Neuronal stem cell (in vitro differentiated cells): Measurements from ENCODE around the gene SLMAP.

ENCODE experiments used
- DNase-seq: peaks from one replicate; pipeline ENCODE4 v3.0.0-alpha.2; 2013; ENCODE audit warnings: low spot score
- H2AFZ ChIP-seq: one replicate; pipeline ENCODE4 v1.6.1; 2013; ENCODE audit warnings: mild to moderate bottlenecking, low read length, inconsistent platforms
- H2AK5ac ChIP-seq: 2 replicates; pipeline ENCODE4 v1.6.1; 2013; ENCODE audit warnings: low read depth, mild to moderate bottlenecking, inconsistent platforms, low read length, moderate library complexity, mixed read lengths
- H2BK120ac ChIP-seq: 2 replicates; pipeline ENCODE4 v1.6.1; 2013; ENCODE audit warnings: low read depth, mild to moderate bottlenecking, inconsistent platforms, low read length, moderate library complexity, mixed read lengths
- H2BK12ac ChIP-seq: one replicate; pipeline ENCODE4 v1.6.1; 2013; ENCODE audit warnings: low read length, inconsistent platforms
- H2BK15ac ChIP-seq: 2 replicates; pipeline ENCODE4 v1.6.1; 2013; ENCODE audit warnings: mild to moderate bottlenecking, low read length, inconsistent platforms, mixed read lengths
- H2BK5ac ChIP-seq: one replicate; pipeline ENCODE4 v1.6.1; 2013; ENCODE audit warnings: inconsistent platforms, mild to moderate bottlenecking, low read length, moderate library complexity
- H3K14ac ChIP-seq: one replicate; pipeline ENCODE4 v1.6.1; 2013; ENCODE audit warnings: low read length, inconsistent platforms
- H3K18ac ChIP-seq: 2 replicates; pipeline ENCODE4 v1.6.1; 2013; ENCODE audit warnings: low read length, inconsistent platforms
- H3K23ac ChIP-seq: 2 replicates; pipeline ENCODE4 v1.6.1; 2013; ENCODE audit warnings: low read depth, mild to moderate bottlenecking, mixed read lengths, low read length, inconsistent platforms; ENCODE audit not compliant: poor library complexity
- H3K27ac ChIP-seq: replicated peaks from 3 replicates; pipeline ENCODE4 v1.5.1; 2013; ENCODE audit warnings: low read length, inconsistent platforms
- H3K27me3 ChIP-seq, 3 experiments: 2 replicates each; pipeline ENCODE4 v1.6.1; 2013; ENCODE audit warnings: low read length in 3 of 3, mild to moderate bottlenecking in 2 of 3, inconsistent platforms in 1 of 3, low read depth in 1 of 3, mixed read lengths in 1 of 3, moderate library complexity in 1 of 3; ENCODE audit not compliant: control insufficient read depth in 3 of 3, insufficient read depth in 3 of 3
- H3K36me3 ChIP-seq, 2 donors: replicated peaks in 1 of 2; 2 replicates each; pipeline ENCODE4 v1.6.1; 2013; ENCODE audit warnings: low read length in 2 of 2; ENCODE audit not compliant: control insufficient read depth in 2 of 2, insufficient read depth in 2 of 2
- H3K4ac ChIP-seq: 2 replicates; pipeline ENCODE4 v1.6.1; 2013; ENCODE audit warnings: inconsistent platforms, mild to moderate bottlenecking, low read length, moderate library complexity
- H3K4me1 ChIP-seq, 2 donors: 1 replicate in 1 of 2; 2 replicates in 1 of 2; pipeline ENCODE4 v1.6.1; 2013; ENCODE audit warnings: low read length in 2 of 2, low read depth in 1 of 2; ENCODE audit not compliant: control insufficient read depth in 2 of 2, insufficient read depth in 1 of 2
- H3K4me2 ChIP-seq: one replicate; pipeline ENCODE4 v1.6.1; 2013; ENCODE audit warnings: mild to moderate bottlenecking, low read length, inconsistent platforms; ENCODE audit not compliant: insufficient read depth, poor library complexity, severe bottlenecking
- H3K4me3 ChIP-seq, 2 donors: 2 replicates each; pipeline ENCODE4 v1.5.1; 2013; ENCODE audit warnings: low read length in 2 of 2, mild to moderate bottlenecking in 2 of 2, inconsistent platforms in 1 of 2, moderate library complexity in 1 of 2
- H3K79me1 ChIP-seq: one replicate; pipeline ENCODE4 v1.6.1; 2013; ENCODE audit warnings: low read depth, mild to moderate bottlenecking, inconsistent platforms, low read length, moderate library complexity
- H3K9ac ChIP-seq: one replicate; pipeline ENCODE4 v1.6.1; 2013; ENCODE audit warnings: mild to moderate bottlenecking, low read depth, low read length, inconsistent platforms; ENCODE audit not compliant: poor library complexity
- H3K9me3 ChIP-seq, 2 donors: replicated peaks in 1 of 2; 2 replicates each; pipeline versions ENCODE3 to v1.6.1; 2013; ENCODE audit warnings: low read length in 2 of 2, mild to moderate bottlenecking in 2 of 2, inconsistent platforms in 1 of 2, low read depth in 1 of 2, mixed read lengths in 1 of 2, moderate library complexity in 1 of 2; ENCODE audit not compliant: control insufficient read depth in 2 of 2, insufficient read depth in 1 of 2
- H4K8ac ChIP-seq: one replicate; pipeline ENCODE4 v1.6.1; 2013; ENCODE audit warnings: low read depth, mild to moderate bottlenecking, inconsistent platforms, low read length, moderate library complexity
- H4K91ac ChIP-seq: one replicate; pipeline ENCODE4 v1.6.1; 2013; ENCODE audit warnings: low read length, low read depth, mild to moderate bottlenecking, inconsistent platforms; ENCODE audit not compliant: poor library complexity
- WGBS, 2 donors: extraction: QIAGEN DNeasy Blood & Tissue Kit; methylation state at CpG; one replicate each; pipeline ENCODE4 v1.1.7; 2013; ENCODE audit warnings: missing lambda C conversion rate in 2 of 2, mixed read lengths in 1 of 2; ENCODE audit not compliant: insufficient read length in 2 of 2, insufficient replicate concordance in 1 of 2; ENCODE audit errors: extremely low coverage in 2 of 2; 5-methylcytosine and 5-hydroxymethylcytosine counted together

SLMAP gene

DNA sequence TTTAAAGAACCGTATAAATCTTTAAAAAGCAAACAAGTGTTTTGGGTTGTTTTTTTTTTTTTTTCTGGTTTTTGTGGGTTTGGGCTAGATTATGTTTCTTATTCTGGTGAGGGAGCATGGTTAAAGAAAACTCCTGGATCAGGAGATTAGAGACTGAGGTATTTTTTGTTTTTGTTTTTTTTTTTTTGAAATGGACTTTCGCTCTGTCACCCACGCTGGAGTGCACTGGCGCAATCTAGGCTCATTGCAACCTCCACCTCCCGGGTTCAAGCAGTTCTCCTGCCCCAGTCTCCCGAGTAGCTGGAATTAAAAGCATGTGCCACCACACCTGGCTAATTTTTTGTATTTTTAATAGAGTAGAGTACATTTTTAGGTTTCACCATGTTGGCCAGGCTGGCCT, 95.2 kb downstream of the SLMAP start:
- Histone ChIP-seq H3K18ac (no peak overlapping the region), H2BK120ac (no peak overlapping the region), H4K91ac (no peak overlapping the region), H3K27ac (no peak overlapping the region), H2BK12ac (no peak overlapping the region), H3K36me3 (no peaks in the 10 kb centered on the region), H3K23ac (no peak overlapping the region), H4K8ac (no peak overlapping the region), H3K4ac (no peak overlapping the region), H3K9me3 (no peaks in the 10 kb centered on the region), H2AK5ac (no peak overlapping the region), H2BK15ac (no peak overlapping the region), H3K4me2 (no peak overlapping the region), H3K4me3 (no peak overlapping the region), H3K27me3 (no peaks in the 10 kb centered on the region), H2AFZ (no peak overlapping the region), H2BK5ac (no peak overlapping the region), H3K9ac (no peak overlapping the region), H3K4me1 (no peaks in the 10 kb centered on the region), H3K14ac (no peak overlapping the region), H3K79me1 (no peaks in the 10 kb centered on the region)
- WGBS, 2 donors, result no CpG with 5 or more reads among the region's 6 CpGs
- DNase-seq, result no peak

- no peak overlapping the region for H2BK120ac ChIP-seq
- no peak overlapping the region for H3K4me3 ChIP-seq
- H3K27me3 ChIP-seq, result no peaks in the 10 kb centered on the region
- H3K27ac ChIP-seq, result no peak overlapping the region
- no peak overlapping the region for H3K9ac ChIP-seq
- no peak overlapping the region for H3K23ac ChIP-seq
- H2BK5ac ChIP-seq, result no peak overlapping the region
- no peak overlapping the region for H2AFZ ChIP-seq
- no peak overlapping the region for H3K18ac ChIP-seq
- H3K4me2 ChIP-seq, result no peak overlapping the region
- H3K36me3 ChIP-seq, result peaks cover 0 to 4% of the 10 kb centered on the region in 2 donors
- no peak overlapping the region for H4K8ac ChIP-seq
- no peaks in the 10 kb centered on the region for H3K79me1 ChIP-seq
- H4K91ac ChIP-seq, result no peak overlapping the region
- H3K14ac ChIP-seq, result no peak overlapping the region
- no peak overlapping the region for H2AK5ac ChIP-seq
- H3K4me1 ChIP-seq, result no peaks in the 10 kb centered on the region
- H3K9me3 ChIP-seq, result no peaks in the 10 kb centered on the region
- H3K4ac ChIP-seq, result no peak overlapping the region
- no peak overlapping the region for H2BK12ac ChIP-seq
- DNase-seq, result no peak
- no peak overlapping the region for H2BK15ac ChIP-seq
- no CpG with 5 or more reads among the region's 1 CpG for WGBS, 2 donors
Observed at GRCh38 chr3:57852896-57853295, 96.8 kb downstream of the SLMAP start.

GRCh38 chr3:57855281-57855680, 99.2 kb downstream of the SLMAP start:
- H3K4me1 ChIP-seq, result no peaks in the 10 kb centered on the region
- no peak for DNase-seq

DNA sequence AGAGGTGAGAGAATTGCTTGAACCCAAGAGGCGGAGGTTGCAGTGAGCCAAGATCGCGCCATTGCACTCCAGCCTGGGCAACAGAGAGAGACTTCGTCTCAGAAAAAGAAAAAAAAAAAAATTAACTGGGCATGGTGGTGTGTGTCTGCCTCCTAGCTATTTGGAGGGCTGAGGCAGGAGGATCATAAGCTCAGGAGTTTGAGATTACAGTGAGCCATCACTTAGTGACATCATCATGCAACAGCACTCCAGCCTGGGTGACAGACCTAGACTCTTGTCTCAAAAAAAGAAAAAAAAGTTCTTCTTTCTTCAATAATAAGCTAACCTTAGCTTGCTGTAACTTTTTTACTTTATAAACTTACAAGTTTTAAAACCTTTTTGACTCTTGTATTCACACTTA, 99.8 kb downstream of the SLMAP start:
- H3K9me3 ChIP-seq, result no peaks in the 10 kb centered on the region
- H3K4me3 ChIP-seq, result no peak overlapping the region
- no peak overlapping the region for H2AFZ ChIP-seq
- no peak overlapping the region for H2BK15ac ChIP-seq
- no peak overlapping the region for H2BK12ac ChIP-seq
- no CpG with 5 or more reads among the region's 4 CpGs for WGBS, 2 donors
- peaks cover 0 to 3% of the 10 kb centered on the region in 2 donors for H3K4me1 ChIP-seq
- H3K14ac ChIP-seq, result no peak overlapping the region
- H4K8ac ChIP-seq, result no peak overlapping the region
- no peak overlapping the region for H4K91ac ChIP-seq
- DNase-seq, result no peak
- no peak overlapping the region for H3K18ac ChIP-seq
- H3K36me3 ChIP-seq, result peaks cover 3 to 26% of the 10 kb centered on the region in 2 donors
- no peak overlapping the region for H3K4me2 ChIP-seq
- no peak overlapping the region for H3K9ac ChIP-seq
- H2BK120ac ChIP-seq, result no peak overlapping the region
- H3K4ac ChIP-seq, result no peak overlapping the region
- H3K27me3 ChIP-seq, result no peaks in the 10 kb centered on the region
- no peak overlapping the region for H3K27ac ChIP-seq
- H2BK5ac ChIP-seq, result no peak overlapping the region
- no peak overlapping the region for H3K23ac ChIP-seq
- H3K79me1 ChIP-seq, result no peaks in the 10 kb centered on the region
- no peak overlapping the region for H2AK5ac ChIP-seq

More at GRCh38 chr3:57855281-57855680, 99.2 kb downstream of the SLMAP start:
- H3K4ac ChIP-seq, result no peak overlapping the region
- H2AK5ac ChIP-seq, result no peak overlapping the region
- no peak overlapping the region for H4K91ac ChIP-seq
- H3K27me3 ChIP-seq, result no peaks in the 10 kb centered on the region
- H3K9ac ChIP-seq, result no peak overlapping the region
- no peak overlapping the region for H3K18ac ChIP-seq
- H2BK120ac ChIP-seq, result no peak overlapping the region
- no peaks in the 10 kb centered on the region for H3K9me3 ChIP-seq
- no peak overlapping the region for H3K23ac ChIP-seq
- H4K8ac ChIP-seq, result no peak overlapping the region
- no peak overlapping the region for H3K14ac ChIP-seq
- H3K27ac ChIP-seq, result no peak overlapping the region
- H2BK15ac ChIP-seq, result no peak overlapping the region
- H3K36me3 ChIP-seq, result peaks cover 2 to 26% of the 10 kb centered on the region in 2 donors
- no peak overlapping the region for H2BK5ac ChIP-seq
- no peak overlapping the region for H3K4me3 ChIP-seq
- H2AFZ ChIP-seq, result no peak overlapping the region
- no peaks in the 10 kb centered on the region for H3K79me1 ChIP-seq
- no peak overlapping the region for H2BK12ac ChIP-seq
- WGBS, 2 donors, result no CpG with 5 or more reads among the region's 1 CpG
- H3K4me2 ChIP-seq, result no peak overlapping the region
